ENCODE results near the gene PPP2R2B. TPM values are rescaled to one million over a fixed set of nuclear protein-coding genes. Genes with fewer than 3 reads are reported as not detected.

Gene PPP2R2B
- total RNA-seq, 2 experiments from 2014 or later: 5.3 to 8.7 TPM

DNA sequence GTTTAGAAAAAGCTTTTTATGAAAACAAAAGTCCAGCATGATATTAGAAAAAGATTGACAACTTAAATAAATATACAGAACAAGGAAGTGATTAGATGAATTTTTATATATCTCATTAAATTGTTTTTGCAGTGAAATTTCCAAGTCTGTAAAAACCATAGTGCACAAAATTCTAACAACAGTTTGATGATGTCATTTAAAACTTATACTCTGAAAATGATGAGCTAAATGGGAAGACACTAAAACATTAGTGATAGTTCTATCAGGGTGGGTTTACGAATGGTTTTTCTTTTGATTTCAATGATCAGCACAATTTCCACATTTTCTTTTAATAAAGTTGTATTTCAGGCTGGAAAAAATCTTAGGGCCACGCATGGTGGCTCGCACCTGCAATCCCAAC, 236.1 kb downstream of the PPP2R2B start:
- POLR2A ChIA-PET: no interaction called here

DNA sequence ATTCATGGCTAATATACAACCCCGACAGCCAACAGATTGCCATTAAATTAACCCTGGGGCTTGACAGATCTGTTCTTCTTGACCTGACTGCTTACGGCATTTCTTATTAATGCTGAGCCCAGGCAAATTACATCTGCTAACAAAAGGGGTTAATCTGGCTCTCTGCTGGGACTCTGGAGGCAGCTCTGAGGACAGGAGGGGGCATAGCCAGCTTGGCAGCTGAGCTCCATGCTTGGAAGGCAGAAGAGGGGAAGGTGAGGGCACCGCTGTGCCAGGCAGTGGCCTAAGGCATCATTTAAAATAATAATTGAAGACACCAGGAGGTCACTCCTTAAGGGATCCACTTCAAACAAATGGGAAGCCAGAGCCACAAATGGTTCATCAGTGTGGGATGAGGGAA, 236.6 kb downstream of the PPP2R2B start:
- Mint-ChIP-seq H3K4me1 (no peaks in the 10 kb centered on the region), H3K27ac (no peak overlapping the region), H3K27me3 (no peaks in the 10 kb centered on the region), H3K4me3 (no peak overlapping the region), H3K9me3 (no peaks in the 10 kb centered on the region), H3K36me3 (no peaks in the 10 kb centered on the region)
- DNase-seq (no peak), ATAC-seq (ENCODE audit: low read depth) (no peak)
- POLR2A ChIA-PET: no interaction called here

More for the DNA sequence above, 236.1 kb downstream of the PPP2R2B start:
- Mint-ChIP-seq H3K4me3 (no peak overlapping the region), H3K27ac (no peak overlapping the region), H3K36me3 (no peaks in the 10 kb centered on the region), H3K27me3 (no peaks in the 10 kb centered on the region), H3K9me3 (no peaks in the 10 kb centered on the region), H3K4me1 (no peaks in the 10 kb centered on the region)
- no peak for ATAC-seq (ENCODE audit: low read depth)
- DNase-seq: no peak

DNA sequence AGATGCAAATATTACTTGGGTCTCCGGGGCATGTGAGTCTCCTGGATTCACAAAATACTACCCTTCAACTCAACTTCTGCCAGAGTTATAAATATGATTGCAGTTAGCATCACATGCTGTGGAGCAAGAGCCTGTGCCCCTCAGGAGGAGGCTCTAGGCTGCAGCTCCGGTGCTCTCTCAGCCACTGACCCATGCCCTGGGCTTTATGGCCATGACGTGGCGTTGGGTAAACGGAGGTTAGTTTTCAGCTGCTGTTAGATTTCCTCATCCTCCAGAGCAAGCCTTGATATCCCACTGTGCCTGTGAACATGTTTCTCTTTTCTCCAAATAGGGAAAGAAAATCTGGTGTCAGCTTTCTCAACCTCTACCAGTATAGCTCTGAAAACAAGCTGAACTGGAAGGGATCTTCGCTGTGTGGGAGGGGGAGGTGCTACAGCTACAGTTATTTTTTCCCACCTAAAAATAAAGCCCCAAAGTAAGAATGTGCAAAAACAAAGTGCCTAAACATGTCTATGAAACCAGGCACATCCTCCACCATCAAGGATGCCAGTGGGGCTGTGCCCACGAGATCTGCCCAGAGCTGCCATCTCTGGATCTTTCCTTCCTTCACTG, 238.2 kb downstream of the PPP2R2B start:
- Mint-ChIP-seq H3K4me3 (no peak overlapping the region), H3K27me3 (no peaks in the 10 kb centered on the region), H3K9me3 (no peaks in the 10 kb centered on the region), H3K27ac (no peak overlapping the region), H3K4me1 (no peaks in the 10 kb centered on the region), H3K36me3 (no peaks in the 10 kb centered on the region)
- POLR2A ChIA-PET: no interaction called here
- ATAC-seq (ENCODE audit: low read depth) (no peak), DNase-seq (no peak)

DNA sequence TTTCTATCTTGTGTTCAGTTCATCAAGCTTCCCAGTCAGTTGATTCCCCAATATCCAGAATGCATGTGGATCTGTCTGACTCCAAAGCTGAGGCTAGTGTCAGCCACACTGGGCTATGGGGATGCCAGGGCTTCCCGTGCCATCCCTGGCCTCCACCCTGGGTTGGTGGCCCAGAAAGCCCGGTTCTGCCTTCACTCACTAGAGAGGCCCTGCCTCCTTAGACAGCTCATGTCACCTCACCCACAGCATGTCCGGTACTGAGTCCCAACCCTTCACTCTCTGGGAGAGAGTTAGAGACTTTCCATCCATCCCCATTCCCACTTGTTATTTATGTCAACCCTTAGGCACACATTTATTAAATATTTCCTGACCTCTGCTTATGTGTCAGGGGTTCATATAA, 243.1 kb downstream of the PPP2R2B start:
- no peaks in the 10 kb centered on the region for H3K9me3 Mint-ChIP-seq
- H3K27me3 Mint-ChIP-seq: peaks cover 3% of the 10 kb centered on the region
- POLR2A ChIA-PET: no interaction called here
- no peak for ATAC-seq (ENCODE audit: low read depth)
- DNase-seq: no peak
- no peaks in the 10 kb centered on the region for H3K4me1 Mint-ChIP-seq
- H3K4me3 Mint-ChIP-seq: no peak overlapping the region
- H3K27ac Mint-ChIP-seq: no peak overlapping the region
- no peaks in the 10 kb centered on the region for H3K36me3 Mint-ChIP-seq

DNA sequence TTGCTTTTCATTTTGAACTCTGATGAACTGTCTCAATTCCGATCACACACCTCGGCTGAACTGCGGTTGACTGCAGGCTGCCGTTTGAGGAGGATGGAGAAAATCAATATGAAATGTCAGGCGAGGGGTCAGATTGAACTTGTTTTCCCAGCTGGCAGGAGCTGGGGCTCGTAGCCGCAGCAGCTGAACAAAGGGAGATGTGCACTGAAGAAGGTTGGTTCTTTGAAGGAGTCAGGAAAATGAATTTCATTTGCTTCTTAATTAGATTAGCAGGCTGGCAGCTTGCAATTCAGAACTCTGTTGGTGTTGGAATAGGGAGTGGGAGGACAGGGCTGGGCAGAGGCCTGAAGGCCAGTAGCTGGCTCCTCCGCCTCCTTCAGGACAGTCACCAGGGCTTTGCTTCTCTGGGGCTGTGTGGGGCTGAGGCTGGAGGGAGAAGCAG, 245.2 kb downstream of the PPP2R2B start:
- POLR2A ChIA-PET: no interaction called here
- Mint-ChIP-seq H3K36me3 (no peaks in the 10 kb centered on the region), H3K27me3 (peaks cover 3% of the 10 kb centered on the region), H3K4me1 (no peaks in the 10 kb centered on the region), H3K27ac (no peak overlapping the region), H3K9me3 (no peaks in the 10 kb centered on the region), H3K4me3 (no peak overlapping the region)
- DNase-seq: no peak
- no peak for ATAC-seq (ENCODE audit: low read depth)

DNA sequence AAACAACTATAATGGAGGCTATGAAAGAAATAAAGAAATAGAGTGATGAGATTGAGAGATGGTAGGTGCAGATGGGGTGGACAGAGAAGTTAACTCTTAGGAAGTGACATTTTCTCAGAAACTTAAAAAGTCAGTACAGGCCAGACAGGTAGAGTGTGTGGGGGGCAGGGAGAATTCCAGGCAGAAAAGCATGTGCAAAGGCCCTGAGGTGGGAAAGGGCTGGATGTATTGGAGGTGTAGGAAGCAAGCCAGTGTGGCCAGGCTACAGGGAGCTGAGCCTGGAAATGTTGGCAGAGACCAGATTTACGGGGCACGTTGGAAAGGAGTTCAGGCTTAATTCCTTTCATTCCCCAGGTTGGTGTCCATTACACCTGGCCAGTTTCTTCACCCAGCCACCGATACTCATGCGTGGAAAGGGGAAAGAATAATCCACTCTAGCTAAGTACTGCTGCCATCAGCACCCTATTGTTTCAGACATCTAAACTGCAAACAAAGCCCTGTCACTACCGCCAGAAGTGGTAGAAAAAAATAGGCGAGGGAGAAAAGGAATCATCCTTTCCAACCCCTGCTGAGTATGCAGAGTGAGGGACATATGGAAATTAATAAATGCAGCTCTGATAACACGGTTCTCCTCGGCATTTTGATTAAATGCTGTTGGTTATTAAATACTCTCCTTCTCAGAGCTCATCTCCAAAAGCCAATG, 245.8 kb downstream of the PPP2R2B start:
- POLR2A ChIA-PET: no interaction called here
- H3K4me1 Mint-ChIP-seq: no peaks in the 10 kb centered on the region
- no peak for ATAC-seq (ENCODE audit: low read depth)
- no peaks in the 10 kb centered on the region for H3K36me3 Mint-ChIP-seq
- no peak overlapping the region for H3K4me3 Mint-ChIP-seq
- no peak overlapping the region for H3K27ac Mint-ChIP-seq
- no peaks in the 10 kb centered on the region for H3K9me3 Mint-ChIP-seq
- peaks cover 3% of the 10 kb centered on the region for H3K27me3 Mint-ChIP-seq
- no peak for DNase-seq

DNA sequence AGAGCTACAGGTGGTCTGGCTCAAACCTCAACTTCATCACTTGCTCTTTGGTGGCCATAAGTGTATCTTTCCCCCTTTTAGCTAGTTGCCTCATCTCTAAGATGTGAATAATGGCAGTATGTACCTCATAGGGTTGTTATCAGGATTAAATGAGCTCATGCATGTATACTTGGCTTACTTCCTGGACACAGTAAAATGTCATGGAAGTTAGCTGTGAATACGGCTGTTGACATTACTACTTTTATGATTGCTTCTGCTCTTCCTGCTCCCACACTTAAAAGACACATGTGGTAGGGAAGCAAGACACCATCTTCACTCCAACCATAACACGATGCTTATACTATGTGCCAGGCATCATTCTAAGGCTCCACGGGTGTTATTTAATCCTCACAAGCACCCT, 248.1 kb downstream of the PPP2R2B start:
- no peak overlapping the region for H3K4me3 Mint-ChIP-seq
- no peak for ATAC-seq (ENCODE audit: low read depth)
- DNase-seq: no peak
- no peak overlapping the region for H3K27ac Mint-ChIP-seq
- no peaks in the 10 kb centered on the region for H3K36me3 Mint-ChIP-seq
- no peaks in the 10 kb centered on the region for H3K9me3 Mint-ChIP-seq
- peaks cover 3% of the 10 kb centered on the region for H3K27me3 Mint-ChIP-seq
- no peaks in the 10 kb centered on the region for H3K4me1 Mint-ChIP-seq
- POLR2A ChIA-PET: no interaction called here

DNA sequence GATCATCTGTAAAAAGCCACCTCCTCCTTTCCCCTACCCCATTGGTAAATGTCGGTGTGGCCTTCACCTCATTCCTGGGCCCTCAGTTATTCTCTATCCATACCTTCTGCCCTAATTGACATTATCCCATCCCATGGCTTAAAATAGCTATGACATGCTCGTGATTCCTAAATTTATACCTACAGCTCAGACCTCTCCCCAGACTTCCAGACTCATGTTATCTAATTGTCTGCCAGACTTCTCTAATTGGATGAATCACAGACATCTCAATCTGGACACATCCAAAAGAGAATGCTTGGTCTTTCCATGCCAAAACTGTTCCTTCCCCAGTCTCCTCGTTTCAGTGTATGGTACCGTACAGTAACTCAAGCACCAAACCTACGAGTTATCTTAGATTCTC, 249.6 kb downstream of the PPP2R2B start:
- ATAC-seq (ENCODE audit: low read depth) (no peak), DNase-seq (no peak)
- no peak overlapping the region for H3K27ac Mint-ChIP-seq
- POLR2A ChIA-PET: no interaction called here
- H3K36me3 Mint-ChIP-seq: no peaks in the 10 kb centered on the region
- H3K9me3 Mint-ChIP-seq: no peaks in the 10 kb centered on the region
- peaks cover 3% of the 10 kb centered on the region for H3K27me3 Mint-ChIP-seq
- H3K4me3 Mint-ChIP-seq: no peak overlapping the region
- H3K4me1 Mint-ChIP-seq: no peaks in the 10 kb centered on the region

DNA sequence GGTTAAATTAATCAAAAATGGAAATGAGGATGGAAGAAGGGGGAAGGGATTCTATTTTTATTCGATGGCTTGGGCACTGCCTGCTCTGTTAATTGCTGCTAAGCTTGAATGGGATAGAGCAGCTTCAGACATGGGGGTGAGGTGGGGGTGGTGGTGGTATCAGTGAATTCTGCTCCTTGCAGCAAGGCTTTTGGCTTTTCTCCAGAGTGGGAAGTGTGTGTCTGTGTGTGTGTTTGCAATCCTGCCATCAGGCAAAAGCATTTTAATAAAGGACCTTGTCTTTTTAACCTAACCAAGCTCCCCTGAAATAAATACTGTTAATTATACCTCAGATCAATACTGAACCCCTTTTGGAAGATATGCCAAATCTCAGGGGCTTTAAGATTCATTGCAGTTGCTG, 251.6 kb downstream of the PPP2R2B start:
- Mint-ChIP-seq H3K27me3 (peaks cover 3% of the 10 kb centered on the region), H3K9me3 (no peaks in the 10 kb centered on the region), H3K36me3 (no peaks in the 10 kb centered on the region), H3K4me3 (no peak overlapping the region), H3K27ac (no peak overlapping the region), H3K4me1 (no peaks in the 10 kb centered on the region)
- DNase-seq: no peak
- POLR2A ChIA-PET: no interaction called here
- no peak for ATAC-seq (ENCODE audit: low read depth)

DNA sequence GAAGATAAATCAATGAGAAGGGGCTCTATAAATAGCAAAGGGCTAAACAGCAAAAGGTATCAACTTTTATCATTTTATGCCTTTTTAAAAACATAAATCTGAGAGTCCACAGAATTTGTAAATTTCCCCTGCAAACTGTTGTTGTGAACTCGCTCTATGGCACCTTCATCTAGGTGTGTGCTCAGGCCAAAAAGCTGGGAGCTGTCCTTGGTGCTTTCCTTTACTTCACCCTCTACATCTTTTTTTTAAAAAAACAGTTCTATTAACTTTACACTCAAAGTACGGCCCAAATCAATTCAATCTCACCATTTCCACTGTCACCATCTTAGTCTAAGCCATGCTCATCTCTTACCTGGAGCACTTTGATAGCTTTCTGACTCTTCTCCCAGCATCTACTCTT, 254.4 kb downstream of the PPP2R2B start:
- POLR2A ChIA-PET: no interaction called here
- no peak overlapping the region for H3K27ac Mint-ChIP-seq
- no peaks in the 10 kb centered on the region for H3K27me3 Mint-ChIP-seq
- no peaks in the 10 kb centered on the region for H3K36me3 Mint-ChIP-seq
- ATAC-seq (ENCODE audit: low read depth): no peak
- no peak for DNase-seq
- no peaks in the 10 kb centered on the region for H3K4me1 Mint-ChIP-seq
- no peaks in the 10 kb centered on the region for H3K9me3 Mint-ChIP-seq
- no peak overlapping the region for H3K4me3 Mint-ChIP-seq

DNA sequence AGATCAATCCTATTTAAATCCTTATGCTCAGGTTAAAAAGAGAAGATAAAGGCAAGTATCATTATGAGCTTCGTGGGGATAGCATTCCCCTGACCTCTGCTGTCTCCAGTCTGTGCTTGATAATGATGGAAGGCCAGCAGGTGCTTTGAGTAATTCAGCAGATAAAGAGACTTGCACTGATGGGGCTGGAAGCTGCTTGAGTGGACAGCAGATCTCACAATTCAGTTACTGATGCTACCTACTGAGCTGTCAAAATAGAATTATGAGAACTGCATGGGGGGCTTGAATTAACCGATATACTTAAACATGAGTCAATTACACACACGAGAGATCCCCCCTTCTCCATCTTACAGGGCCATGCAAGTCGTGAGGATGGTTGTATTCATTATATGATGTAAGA, 254.9 kb downstream of the PPP2R2B start:
- POLR2A ChIA-PET: no interaction called here
- Mint-ChIP-seq H3K4me3 (no peak overlapping the region), H3K36me3 (no peaks in the 10 kb centered on the region), H3K27me3 (no peaks in the 10 kb centered on the region), H3K9me3 (no peaks in the 10 kb centered on the region), H3K27ac (no peak overlapping the region), H3K4me1 (no peaks in the 10 kb centered on the region)
- ATAC-seq (ENCODE audit: low read depth) (no peak), DNase-seq (no peak)

DNA sequence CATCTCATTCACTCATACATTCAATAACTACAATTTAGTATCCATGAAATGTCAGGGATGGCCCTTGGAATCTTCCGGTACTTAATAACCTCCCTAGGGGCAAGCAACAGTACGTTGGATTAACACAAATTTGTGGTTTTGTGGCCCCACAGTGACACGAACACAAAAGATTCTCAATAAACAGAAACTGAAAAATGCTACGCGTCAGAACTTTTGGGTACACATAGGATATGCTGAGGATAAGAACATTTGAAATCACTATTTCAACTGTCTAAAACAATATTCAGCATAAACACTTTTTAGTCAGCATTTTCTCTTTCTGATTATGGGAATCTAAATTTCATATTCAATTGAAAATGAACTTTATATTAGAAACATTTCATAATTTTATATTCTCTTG, 255.5 kb downstream of the PPP2R2B start:
- POLR2A ChIA-PET: no interaction called here
- Mint-ChIP-seq H3K27me3 (no peaks in the 10 kb centered on the region), H3K36me3 (no peaks in the 10 kb centered on the region), H3K4me1 (no peaks in the 10 kb centered on the region), H3K9me3 (no peaks in the 10 kb centered on the region), H3K4me3 (no peak overlapping the region), H3K27ac (no peak overlapping the region)
- ATAC-seq (ENCODE audit: low read depth) (no peak), DNase-seq (no peak)

DNA sequence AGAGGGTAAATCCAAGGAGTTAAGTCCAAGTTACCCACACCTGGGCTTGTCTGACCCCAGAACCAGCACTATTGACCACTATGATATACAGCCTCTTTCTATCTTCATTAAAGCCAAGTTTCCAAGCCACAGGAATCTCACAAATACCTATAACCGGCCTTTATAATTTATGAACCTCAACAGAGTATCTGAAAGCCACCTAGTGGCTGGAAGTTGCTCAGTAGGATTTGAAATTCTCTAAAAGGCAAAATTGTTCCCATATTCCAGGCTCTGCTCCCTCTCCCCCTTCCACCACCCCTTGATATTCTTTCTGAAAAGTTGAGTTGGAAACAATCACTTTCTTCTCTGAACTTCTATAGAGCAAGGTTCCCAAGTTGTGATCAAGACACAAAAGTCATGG, 256.2 kb downstream of the PPP2R2B start:
- Mint-ChIP-seq H3K27me3 (no peaks in the 10 kb centered on the region), H3K27ac (no peak overlapping the region), H3K4me3 (no peak overlapping the region), H3K4me1 (no peaks in the 10 kb centered on the region), H3K9me3 (no peaks in the 10 kb centered on the region), H3K36me3 (no peaks in the 10 kb centered on the region)
- no peak for DNase-seq
- POLR2A ChIA-PET: no interaction called here
- ATAC-seq (ENCODE audit: low read depth): no peak

DNA sequence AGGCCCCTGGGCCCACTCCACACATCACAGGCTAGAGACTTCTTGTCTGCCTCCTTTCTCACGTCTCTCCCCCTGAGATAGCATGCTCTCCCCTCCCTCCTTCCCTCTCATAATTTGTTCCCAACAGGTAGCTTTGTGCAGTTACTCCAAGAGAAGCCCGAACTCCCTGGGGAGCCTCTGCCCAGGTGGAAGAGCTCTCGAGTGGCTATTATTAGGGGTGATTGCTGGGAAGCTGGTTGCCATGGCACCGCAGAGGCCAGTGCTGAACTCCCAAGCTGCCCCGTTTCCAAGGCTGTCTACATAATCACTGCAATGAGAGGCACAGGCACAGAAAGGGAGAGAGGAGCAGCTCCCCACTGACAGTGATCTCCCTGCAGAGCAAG, 257.9 kb downstream of the PPP2R2B start:
- no peak overlapping the region for H3K27ac Mint-ChIP-seq
- DNase-seq (no peak), ATAC-seq (ENCODE audit: low read depth) (no peak)
- POLR2A ChIA-PET: no interaction called here
- H3K4me3 Mint-ChIP-seq: no peak overlapping the region
- H3K4me1 Mint-ChIP-seq: no peaks in the 10 kb centered on the region
- no peaks in the 10 kb centered on the region for H3K27me3 Mint-ChIP-seq
- no peaks in the 10 kb centered on the region for H3K36me3 Mint-ChIP-seq
- no peaks in the 10 kb centered on the region for H3K9me3 Mint-ChIP-seq
